HepG2 (cell line): Measurements from ENCODE around the gene C20orf204. TPM values are rescaled to one million over a fixed set of nuclear protein-coding genes. Genes with fewer than 3 reads are reported as not detected.

ENCODE experiments used
- ADNP ChIP-seq: sonication (generic); formaldehyde crosslinking; IDR thresholded peaks from 2 replicates; pipeline ENCODE4 v1.4.0; 2020; ENCODE audit warnings: missing genetic modification reagents
- ARHGAP35 ChIP-seq: sonication (generic); formaldehyde crosslinking; IDR thresholded peaks from 2 replicates; pipeline ENCODE4 v1.9.0; 2022; ENCODE audit warnings: mild to moderate bottlenecking, inconsistent platforms, moderate library complexity, missing genetic modification reagents, borderline replicate concordance
- CENPBD1 ChIP-seq: sonication (generic); formaldehyde crosslinking; IDR thresholded peaks from 2 replicates; pipeline ENCODE4 v1.8.0; 2022; ENCODE audit warnings: missing genetic modification reagents, low read depth, mild to moderate bottlenecking, borderline replicate concordance
- CHCHD3 ChIP-seq: sonication (generic); formaldehyde crosslinking; IDR thresholded peaks from 2 replicates; pipeline ENCODE4 v1.8.0; 2022; ENCODE audit warnings: mild to moderate bottlenecking, missing genetic modification reagents, moderate library complexity
- GLMP ChIP-seq: sonication (generic); formaldehyde crosslinking; IDR thresholded peaks from 2 replicates; pipeline ENCODE4 v1.9.0; 2021; ENCODE audit warnings: missing genetic modification reagents, mild to moderate bottlenecking, borderline replicate concordance
- GTF2F1 ChIP-seq: fragments of 150-350 bp; IDR thresholded peaks from 2 replicates; pipeline ENCODE4 v1.6.1; 2014; ENCODE audit warnings: low read length
- ISL2 ChIP-seq: sonication (generic); formaldehyde crosslinking; IDR thresholded peaks from 2 replicates; pipeline ENCODE4 v1.5.0; 2020; ENCODE audit warnings: missing genetic modification reagents
- JUNB ChIP-seq: sonication (generic); formaldehyde crosslinking; IDR thresholded peaks from 2 replicates; pipeline ENCODE4 v1.8.0; 2022; ENCODE audit warnings: missing genetic modification reagents, mild to moderate bottlenecking, borderline replicate concordance
- MIER3 ChIP-seq: IDR thresholded peaks from 2 replicates; pipeline ENCODE4 v1.6.1; 2016; ENCODE audit warnings: missing compliant biosample characterization, borderline replicate concordance
- NAIF1 ChIP-seq: sonication (generic); formaldehyde crosslinking; IDR thresholded peaks from 2 replicates; pipeline ENCODE4 v1.5.0; 2020; ENCODE audit warnings: mild to moderate bottlenecking, missing genetic modification reagents, borderline replicate concordance
- PREB ChIP-seq: sonication (generic); formaldehyde crosslinking; IDR thresholded peaks from 2 replicates; pipeline ENCODE4 v1.4.0; 2020; ENCODE audit warnings: missing genetic modification reagents
- SOX13 ChIP-seq, 3 experiments: fragments of 450-650 bp in 1 of 3; sonication (generic) in 1 of 3; formaldehyde crosslinking in 1 of 3; IDR thresholded peaks in 2 of 3; conservative IDR thresholded peaks in 1 of 3; 2 replicates each; pipeline versions ENCODE4 v1.5.0 to v1.6.1; 2016 to 2020; ENCODE audit warnings: antibody characterized with exemption in 1 of 3, mild to moderate bottlenecking in 1 of 3, missing compliant biosample characterization in 1 of 3, missing genetic modification reagents in 1 of 3, moderate library complexity in 1 of 3
- YEATS4 ChIP-seq: sonication (generic); formaldehyde crosslinking; IDR thresholded peaks from 2 replicates; pipeline ENCODE4 v1.4.0; 2020; ENCODE audit warnings: missing genetic modification reagents, borderline replicate concordance
- ZNF136 ChIP-seq: sonication (generic); formaldehyde crosslinking; IDR thresholded peaks from 2 replicates; pipeline ENCODE4 v1.8.1; 2022; ENCODE audit warnings: low read depth, mild to moderate bottlenecking, moderate library complexity, missing genetic modification reagents
- ZNF713 ChIP-seq: sonication (generic); formaldehyde crosslinking; IDR thresholded peaks from 2 replicates; pipeline ENCODE4 v1.4.0; 2020; ENCODE audit warnings: mild to moderate bottlenecking, missing genetic modification reagents
- ZSCAN9 ChIP-seq: IDR thresholded peaks from 2 replicates; pipeline ENCODE4 v1.6.1; 2016; ENCODE audit warnings: borderline replicate concordance
- polyA plus RNA-seq, 8 experiments: library from polyadenylated mRNA; depleted of rRNA in 3 of 8; stranded (reverse) in 7 of 8; unstranded in 1 of 8; fragments of >200 nt; fragmentation: Illumina TruSeq in 4 of 8; extraction: Trizol in 4 of 8; gene quantifications; 2 replicates each; pipeline versions ENCODE4 v1.2.1 to v1.2.3, GENCODE V29; 2011 to 2016; ENCODE audit warnings: low read depth in 4 of 8, missing spikeins in 1 of 8, mixed read lengths in 1 of 8; ENCODE audit not compliant: insufficient read depth in 1 of 8
- total RNA-seq, 5 experiments: library from RNA; depleted of rRNA; stranded (reverse); fragments of >200 nt; fragmentation: Illumina TruSeq; extraction: Trizol; gene quantifications; 2 replicates each; pipeline ENCODE4 v1.2.3, GENCODE V29; 2016; ENCODE audit warnings: low read depth in 1 of 5
- TF ChIP-seq, protein P1 (sequence below): IDR thresholded peaks from 2 replicates; pipeline ENCODE4 v1.6.1; 2016; ENCODE audit warnings: missing genetic modification reagents, missing compliant biosample characterization
- TF ChIP-seq, protein P2 (sequence below), 2 experiments: sonication (generic) in 1 of 2; formaldehyde crosslinking in 1 of 2; IDR thresholded peaks; 2 replicates each; pipeline versions ENCODE4 v1.4.0 to v1.6.1; 2018 to 2020; ENCODE audit warnings: missing genetic modification reagents in 2 of 2, borderline replicate concordance in 1 of 2, low read depth in 1 of 2, mild to moderate bottlenecking in 1 of 2, missing biosample characterization in 1 of 2
- TF ChIP-seq, protein P3 (sequence below): sonication (generic); formaldehyde crosslinking; IDR thresholded peaks from 2 replicates; pipeline ENCODE4 v1.8.0; 2022; ENCODE audit warnings: mild to moderate bottlenecking, missing genetic modification reagents, moderate library complexity
- TF ChIP-seq, protein P4 (sequence below): IDR thresholded peaks from 2 replicates; pipeline ENCODE4 v1.6.1; 2012; ENCODE audit warnings: inconsistent platforms

The C20orf204 gene
- total and polyA plus RNA-seq, 2 of the 13 experiments (the other 11 are each of a cell fraction or from before 2014, with no cell fraction given): 22.1 to 80.0 TPM

DNA sequence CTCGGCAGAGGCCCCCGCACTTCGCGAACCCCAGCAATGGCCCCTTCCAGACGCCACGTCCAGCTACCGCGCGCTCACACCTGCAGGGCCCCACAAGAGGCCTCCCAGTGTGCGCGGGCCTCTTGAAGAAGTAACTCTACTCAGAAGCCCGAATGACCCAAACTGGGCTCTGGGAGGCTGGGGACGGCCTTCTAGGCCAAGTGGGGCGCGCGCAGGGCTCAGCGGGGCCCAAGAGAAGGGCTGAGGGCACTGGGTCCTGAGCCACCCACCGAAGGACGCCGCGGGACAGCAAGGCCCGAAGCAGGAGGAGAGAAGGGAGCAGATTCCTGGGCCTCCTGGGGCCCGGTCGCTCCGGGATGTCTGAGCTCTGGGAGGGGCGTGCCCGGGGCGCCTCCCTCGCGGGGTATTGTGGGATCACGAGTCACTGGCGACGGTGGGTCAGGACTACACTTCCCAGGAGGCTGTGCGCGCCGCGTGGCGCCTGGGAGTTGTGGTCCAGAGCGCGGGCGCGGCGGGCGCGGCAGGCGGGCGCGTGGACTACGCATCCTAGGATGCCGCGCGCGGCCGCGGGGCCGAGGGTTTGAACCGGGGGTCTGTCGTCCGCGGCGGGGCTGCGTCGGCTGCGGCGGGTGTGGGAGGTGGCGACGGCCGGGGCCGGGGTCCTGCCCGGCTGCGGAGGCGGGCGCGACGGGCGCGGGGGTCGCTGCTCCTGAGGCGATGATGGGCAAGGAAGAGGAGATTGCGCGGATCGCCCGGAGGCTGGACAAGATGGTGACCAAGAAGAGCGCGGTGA is 26.8 kb downstream of the C20orf204 start, which contains the start of gene TCEA2 (continued):
- TF ChIP-seq ZNF136 (CRISPR knock-in tag): peak; percentile 98; the same call in 1 of the 2 replicates
- no peak for TF ChIP-seq JUNB (CRISPR knock-in tag)
- TF ChIP-seq ISL2: no peak; the same call in none of the 2 replicates
- TF ChIP-seq SOX13 (IDR thresholded peaks at IDR 0.05): no peak
- TF ChIP-seq SOX13 (CRISPR knock-in tag; conservative IDR thresholded peaks at IDR 0.05 in 1 of 2, IDR thresholded peaks at IDR 0.05 in 1 of 2): peak in 1 of 2 experiments; percentile 55; a peak in 1 of 4 replicates
- TF ChIP-seq GTF2F1: no peak
- TF ChIP-seq PREB: no peak
- TF ChIP-seq, protein P1, sequence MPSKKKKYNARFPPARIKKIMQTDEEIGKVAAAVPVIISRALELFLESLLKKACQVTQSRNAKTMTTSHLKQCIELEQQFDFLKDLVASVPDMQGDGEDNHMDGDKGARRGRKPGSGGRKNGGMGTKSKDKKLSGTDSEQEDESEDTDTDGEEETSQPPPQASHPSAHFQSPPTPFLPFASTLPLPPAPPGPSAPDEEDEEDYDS (CRISPR knock-in tag): peak; percentile 81
- TF ChIP-seq ZNF713: peak; percentile 100
- TF ChIP-seq, protein P2, sequence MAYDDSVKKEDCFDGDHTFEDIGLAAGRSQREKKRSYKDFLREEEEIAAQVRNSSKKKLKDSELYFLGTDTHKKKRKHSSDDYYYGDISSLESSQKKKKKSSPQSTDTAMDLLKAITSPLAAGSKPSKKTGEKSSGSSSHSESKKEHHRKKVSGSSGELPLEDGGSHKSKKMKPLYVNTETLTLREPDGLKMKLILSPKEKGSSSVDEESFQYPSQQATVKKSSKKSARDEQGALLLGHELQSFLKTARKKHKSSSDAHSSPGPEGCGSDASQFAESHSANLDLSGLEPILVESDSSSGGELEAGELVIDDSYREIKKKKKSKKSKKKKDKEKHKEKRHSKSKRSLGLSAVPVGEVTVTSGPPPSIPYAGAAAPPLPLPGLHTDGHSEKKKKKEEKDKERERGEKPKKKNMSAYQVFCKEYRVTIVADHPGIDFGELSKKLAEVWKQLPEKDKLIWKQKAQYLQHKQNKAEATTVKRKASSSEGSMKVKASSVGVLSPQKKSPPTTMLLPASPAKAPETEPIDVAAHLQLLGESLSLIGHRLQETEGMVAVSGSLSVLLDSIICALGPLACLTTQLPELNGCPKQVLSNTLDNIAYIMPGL (CRISPR knock-in tag; IDR thresholded peaks at IDR 0.05; ENCODE audit: borderline replicate concordance in 1 of 2, low read depth in 1 of 2): peak; percentile 67 to 88; a peak in 3 of 4 replicates
- peak; percentile 75 for TF ChIP-seq CHCHD3
- peak; percentile 75; the same call in 1 of the 2 replicates for TF ChIP-seq YEATS4 (CRISPR knock-in tag)
- TF ChIP-seq, protein P3, sequence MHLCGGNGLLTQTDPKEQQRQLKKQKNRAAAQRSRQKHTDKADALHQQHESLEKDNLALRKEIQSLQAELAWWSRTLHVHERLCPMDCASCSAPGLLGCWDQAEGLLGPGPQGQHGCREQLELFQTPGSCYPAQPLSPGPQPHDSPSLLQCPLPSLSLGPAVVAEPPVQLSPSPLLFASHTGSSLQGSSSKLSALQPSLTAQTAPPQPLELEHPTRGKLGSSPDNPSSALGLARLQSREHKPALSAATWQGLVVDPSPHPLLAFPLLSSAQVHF: peak; percentile 88; the same call in 1 of the 2 replicates
- TF ChIP-seq, protein P4, sequence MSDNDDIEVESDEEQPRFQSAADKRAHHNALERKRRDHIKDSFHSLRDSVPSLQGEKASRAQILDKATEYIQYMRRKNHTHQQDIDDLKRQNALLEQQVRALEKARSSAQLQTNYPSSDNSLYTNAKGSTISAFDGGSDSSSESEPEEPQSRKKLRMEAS: peak; percentile 89
- TF ChIP-seq ZSCAN9: peak; percentile 50; the same call in 1 of the 2 replicates
- TF ChIP-seq ADNP: peak; percentile 63; the same call in 1 of the 2 replicates
- TF ChIP-seq ARHGAP35 (CRISPR knock-in tag): peak; percentile 81; the same call in 1 of the 2 replicates
- TF ChIP-seq NAIF1 (CRISPR knock-in tag): peak; percentile 37; the same call in 1 of the 2 replicates
- TF ChIP-seq GLMP (CRISPR knock-in tag): no peak
- TF ChIP-seq CENPBD1 (CRISPR knock-in tag): no peak; the same call in 1 of the 2 replicates
- TF ChIP-seq MIER3: peak; percentile 93
